D721Med (cell line): ENCODE measurements around the gene XXYLT1.

Experiments
- DNase-seq: peaks from one replicate; pipeline ENCODE4 v3.0.0; 2011; ENCODE audit warnings: low spot score; ENCODE audit not compliant: insufficient read length
- FAIRE-seq: peaks from 2 replicates; lab custom pipeline; 2011; peaks lifted over from hg19 to GRCh38; lab: Jason Lieb, UNC
- TF ChIP-seq, protein P1 (sequence below): IDR thresholded peaks from 2 replicates; pipeline ENCODE4 v1.5.1; 2012; ENCODE audit warnings: mild to moderate bottlenecking, control low read depth; ENCODE audit not compliant: insufficient read depth; ENCODE audit errors: missing control alignments

XXYLT1 gene

DNA sequence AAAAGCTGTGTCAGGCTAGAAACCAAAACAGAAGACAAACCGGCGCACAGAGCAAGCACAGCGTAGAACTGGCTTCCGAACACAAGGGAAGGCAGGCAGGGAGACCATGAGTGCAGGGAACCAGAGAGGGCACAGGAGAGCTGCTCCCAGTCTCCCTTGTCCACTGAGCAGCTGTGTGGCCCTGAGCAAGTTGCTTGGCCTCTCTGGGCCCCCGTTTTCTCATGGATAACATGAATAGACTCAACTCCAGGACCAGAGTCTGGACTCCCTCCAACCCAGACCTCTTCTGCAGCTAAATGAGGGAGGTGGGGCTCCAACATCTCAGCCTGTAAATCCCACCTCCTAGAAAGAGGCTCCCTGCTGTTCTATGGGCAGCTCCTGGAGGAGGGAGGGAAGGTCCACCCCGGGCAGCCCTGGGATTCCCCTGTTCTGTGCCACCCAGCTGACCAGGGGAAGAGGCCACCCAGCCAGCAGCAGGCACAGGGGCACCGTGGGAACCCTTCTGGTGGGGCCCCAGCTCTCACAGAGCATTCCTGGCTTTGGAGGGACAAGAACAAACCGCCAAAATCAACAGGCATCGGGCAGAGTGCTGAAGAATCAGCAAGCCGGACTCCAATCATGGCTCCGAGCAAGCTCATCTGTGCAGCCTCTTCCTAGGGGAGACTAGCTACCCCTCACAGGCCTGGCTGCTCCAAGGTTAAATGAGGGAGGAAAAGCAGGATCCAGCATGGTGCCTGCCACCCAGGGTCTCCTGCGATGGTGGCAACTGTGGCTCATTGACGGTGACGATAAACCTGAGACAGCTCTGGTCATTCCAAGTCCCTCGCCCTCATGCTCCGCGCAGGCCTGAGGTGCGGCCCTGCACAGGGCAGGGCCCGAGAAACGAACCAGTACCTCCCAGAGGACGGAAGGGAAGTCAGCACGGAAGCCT is 15.1 kb downstream of the XXYLT1 start:
- TF ChIP-seq, protein P1, sequence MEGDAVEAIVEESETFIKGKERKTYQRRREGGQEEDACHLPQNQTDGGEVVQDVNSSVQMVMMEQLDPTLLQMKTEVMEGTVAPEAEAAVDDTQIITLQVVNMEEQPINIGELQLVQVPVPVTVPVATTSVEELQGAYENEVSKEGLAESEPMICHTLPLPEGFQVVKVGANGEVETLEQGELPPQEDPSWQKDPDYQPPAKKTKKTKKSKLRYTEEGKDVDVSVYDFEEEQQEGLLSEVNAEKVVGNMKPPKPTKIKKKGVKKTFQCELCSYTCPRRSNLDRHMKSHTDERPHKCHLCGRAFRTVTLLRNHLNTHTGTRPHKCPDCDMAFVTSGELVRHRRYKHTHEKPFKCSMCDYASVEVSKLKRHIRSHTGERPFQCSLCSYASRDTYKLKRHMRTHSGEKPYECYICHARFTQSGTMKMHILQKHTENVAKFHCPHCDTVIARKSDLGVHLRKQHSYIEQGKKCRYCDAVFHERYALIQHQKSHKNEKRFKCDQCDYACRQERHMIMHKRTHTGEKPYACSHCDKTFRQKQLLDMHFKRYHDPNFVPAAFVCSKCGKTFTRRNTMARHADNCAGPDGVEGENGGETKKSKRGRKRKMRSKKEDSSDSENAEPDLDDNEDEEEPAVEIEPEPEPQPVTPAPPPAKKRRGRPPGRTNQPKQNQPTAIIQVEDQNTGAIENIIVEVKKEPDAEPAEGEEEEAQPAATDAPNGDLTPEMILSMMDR: no peak
- no peak for DNase-seq
- no peak for FAIRE-seq

DNA sequence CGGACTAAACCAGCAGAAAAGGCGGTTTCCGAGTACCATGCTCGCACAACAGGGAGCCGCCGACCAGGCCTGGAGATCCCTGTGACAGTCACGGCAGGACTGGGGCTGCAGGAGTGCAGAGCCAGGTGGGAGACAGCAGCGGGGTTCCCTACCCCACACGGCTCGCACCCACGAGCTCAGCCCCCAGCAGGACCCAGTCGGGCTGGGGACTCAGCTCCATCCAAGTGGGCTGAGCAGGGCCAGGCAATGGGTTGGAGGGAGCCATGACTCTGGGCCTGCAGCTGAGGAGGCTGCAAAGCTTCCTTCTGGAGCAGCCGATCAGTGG is 15.8 kb downstream of the XXYLT1 start:
- TF ChIP-seq, protein P1: no peak
- no peak for DNase-seq
- no peak for FAIRE-seq

DNA sequence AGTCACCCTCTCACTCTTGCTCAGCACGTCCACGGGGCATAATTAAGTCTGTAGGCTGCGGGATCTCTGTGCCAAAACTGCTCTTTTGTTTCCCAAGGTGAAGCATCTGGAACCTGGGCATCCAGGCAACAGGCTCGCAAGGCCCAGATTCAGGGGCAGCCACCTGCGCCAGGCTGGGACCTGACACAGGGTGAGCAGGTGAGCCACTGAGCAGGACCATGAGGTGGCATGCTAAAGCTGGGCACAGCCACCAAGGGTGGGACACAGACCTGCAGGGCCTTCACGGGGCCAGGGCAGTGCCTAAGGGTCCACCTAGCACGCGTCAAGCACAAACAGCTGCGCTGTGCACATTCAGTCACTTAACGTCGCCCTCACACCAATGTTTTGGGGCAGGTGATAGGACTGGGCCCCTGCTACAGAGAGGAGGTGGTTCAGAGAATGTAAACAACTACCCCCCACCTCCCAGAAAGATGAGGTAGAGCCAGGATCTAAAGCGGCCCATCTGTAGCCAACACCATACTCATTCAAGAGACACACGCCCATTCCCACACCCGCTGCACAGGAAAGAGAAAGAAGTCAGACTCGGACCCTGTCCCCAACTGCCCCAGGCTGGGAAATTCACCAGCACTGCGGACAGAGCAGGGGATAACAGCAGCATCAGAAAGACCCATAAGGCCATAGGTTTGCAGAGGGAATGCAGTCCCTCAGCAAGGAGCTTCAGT is 16.3 kb downstream of the XXYLT1 start:
- no peak for DNase-seq
- TF ChIP-seq, protein P1: no peak
- no peak for FAIRE-seq

DNA sequence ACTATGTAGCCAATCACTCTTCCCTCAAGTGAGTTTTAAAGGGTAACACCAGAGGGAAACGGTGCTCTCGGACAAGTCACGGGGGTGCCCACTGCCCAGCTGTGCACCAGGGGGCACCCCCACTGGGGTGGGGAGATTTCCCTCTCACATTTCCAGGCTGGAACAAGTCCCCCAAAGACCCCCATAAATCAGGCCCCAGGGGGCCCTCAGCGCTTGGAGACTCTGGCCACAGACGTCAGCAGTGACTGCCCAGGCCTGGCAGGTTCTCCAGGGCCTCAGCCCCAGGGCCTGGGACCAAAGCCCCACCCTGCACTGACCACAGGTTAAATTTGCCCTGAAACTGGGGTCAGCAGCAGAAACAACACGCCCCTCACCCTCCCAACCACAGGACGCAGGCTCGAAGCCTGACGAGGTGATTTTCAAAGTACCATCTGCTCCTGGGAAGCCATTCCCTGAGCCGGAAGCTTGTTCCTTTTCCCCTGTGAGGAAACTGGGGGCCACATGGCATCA is 17.0 kb downstream of the XXYLT1 start:
- TF ChIP-seq, protein P1: no peak
- DNase-seq: no peak
- no peak for FAIRE-seq

DNA sequence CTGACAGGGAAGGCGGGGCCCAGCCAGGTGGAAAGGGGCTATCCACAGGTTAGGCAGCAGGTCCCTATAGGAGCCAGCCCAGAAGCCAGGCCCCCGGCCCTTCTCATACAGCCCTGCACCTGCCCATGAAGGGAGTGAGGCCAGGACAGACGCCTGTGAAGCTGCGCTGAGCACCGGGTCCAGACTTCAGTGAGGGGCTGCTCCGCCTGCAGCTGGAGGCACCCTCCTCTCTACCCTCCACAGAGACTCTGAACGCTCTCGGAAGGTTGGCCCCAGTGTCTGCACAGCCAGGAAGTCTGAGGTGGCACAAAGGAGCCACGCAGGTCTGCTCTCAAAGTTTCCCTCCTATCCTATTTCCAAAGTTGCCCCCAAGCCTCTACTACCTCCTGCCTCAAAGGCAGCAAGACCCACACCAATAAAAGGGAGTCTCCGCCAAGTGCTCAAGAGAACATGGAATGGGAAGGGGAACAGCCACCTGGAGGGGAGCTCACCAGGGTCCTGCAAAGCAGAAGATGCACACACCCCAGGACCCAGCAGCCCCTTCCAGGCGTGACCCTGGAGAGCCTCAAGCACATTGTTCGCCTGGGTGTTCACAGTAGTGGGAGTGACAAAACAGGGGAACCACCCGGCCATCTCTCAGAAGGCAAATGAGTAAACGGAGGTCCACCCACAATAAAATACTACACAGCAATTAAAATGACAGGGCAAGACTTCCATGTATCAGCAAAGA is 19.5 kb downstream of the XXYLT1 start:
- DNase-seq: no peak
- FAIRE-seq: no peak
- TF ChIP-seq, protein P1: no peak

DNA sequence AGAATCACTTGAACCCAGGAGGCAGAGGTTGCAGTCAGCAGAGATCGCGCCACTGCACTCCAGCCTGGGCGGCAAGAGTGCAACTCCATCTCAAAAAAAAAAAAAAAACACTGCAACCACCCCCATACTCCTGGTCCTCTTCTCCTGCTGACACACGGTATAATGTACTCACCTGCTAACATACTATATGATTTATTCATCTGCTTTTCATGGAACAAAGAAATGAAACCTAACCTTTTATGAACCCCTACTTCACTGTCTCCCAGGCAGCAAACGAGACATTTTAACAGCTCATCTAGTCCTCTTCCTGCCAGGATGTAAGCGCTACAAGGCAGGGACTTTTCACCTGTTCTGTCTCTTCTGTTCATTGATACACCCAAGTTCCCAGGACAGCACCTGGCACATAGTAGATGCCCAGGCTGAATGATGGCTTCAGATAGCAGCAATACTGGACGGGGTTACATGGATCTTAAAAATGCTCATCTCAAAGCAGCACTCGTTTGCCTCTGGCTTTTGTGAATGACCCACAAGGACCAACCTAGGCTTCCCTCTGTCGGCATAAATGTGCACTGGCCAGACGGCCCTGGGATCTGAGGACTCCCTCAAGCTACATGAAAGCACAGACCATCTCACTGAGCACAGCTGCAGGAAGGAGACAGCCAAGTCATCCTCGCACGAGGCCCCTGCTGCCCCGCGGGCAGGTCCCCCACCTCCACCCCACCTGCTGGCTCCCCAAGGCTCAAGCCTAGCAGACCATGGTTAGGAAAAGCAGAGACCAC is 20.3 kb downstream of the XXYLT1 start:
- no peak for FAIRE-seq

More for the DNA sequence above, 20.3 kb downstream of the XXYLT1 start:
- TF ChIP-seq, protein P1: no peak
- DNase-seq: no peak
